ENCODE results near the gene TSPYL4.

DNA sequence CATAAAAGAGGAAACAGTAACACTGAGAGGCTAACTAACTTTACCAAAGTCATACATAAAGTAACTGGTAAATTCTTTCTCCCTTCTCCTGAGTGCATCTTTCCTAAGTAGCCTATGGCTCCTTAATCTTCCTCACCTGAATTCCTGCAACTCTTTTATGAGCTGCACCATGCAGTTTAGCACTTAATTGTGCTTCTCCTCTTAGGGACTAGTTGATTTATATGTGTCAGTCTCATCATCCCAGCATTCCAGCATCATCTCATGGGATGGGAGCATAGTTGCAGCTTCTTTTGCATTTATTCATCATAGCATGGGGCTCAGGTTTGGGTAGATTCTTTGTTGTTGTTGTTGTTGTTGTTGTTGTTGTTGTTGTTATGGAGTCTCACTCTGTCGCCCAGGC, 29.3 kb upstream of the TSPYL4 start:
- TF ChIP-seq POLR2A (IDR thresholded peaks at IDR 0.05) (no peak), POLR2AphosphoS5 (IDR thresholded peaks at IDR 0.05) (no peak), EP300 (IDR thresholded peaks at IDR 0.05) (no peak)
- TF ChIP-seq, protein P1, sequence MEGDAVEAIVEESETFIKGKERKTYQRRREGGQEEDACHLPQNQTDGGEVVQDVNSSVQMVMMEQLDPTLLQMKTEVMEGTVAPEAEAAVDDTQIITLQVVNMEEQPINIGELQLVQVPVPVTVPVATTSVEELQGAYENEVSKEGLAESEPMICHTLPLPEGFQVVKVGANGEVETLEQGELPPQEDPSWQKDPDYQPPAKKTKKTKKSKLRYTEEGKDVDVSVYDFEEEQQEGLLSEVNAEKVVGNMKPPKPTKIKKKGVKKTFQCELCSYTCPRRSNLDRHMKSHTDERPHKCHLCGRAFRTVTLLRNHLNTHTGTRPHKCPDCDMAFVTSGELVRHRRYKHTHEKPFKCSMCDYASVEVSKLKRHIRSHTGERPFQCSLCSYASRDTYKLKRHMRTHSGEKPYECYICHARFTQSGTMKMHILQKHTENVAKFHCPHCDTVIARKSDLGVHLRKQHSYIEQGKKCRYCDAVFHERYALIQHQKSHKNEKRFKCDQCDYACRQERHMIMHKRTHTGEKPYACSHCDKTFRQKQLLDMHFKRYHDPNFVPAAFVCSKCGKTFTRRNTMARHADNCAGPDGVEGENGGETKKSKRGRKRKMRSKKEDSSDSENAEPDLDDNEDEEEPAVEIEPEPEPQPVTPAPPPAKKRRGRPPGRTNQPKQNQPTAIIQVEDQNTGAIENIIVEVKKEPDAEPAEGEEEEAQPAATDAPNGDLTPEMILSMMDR (IDR thresholded peaks at IDR 0.05): no peak
